SU-DHL-6 (cell line): ENCODE results near the gene ATL1.

Experiments
- EZH2phosphoT487 ChIP-seq: fragments of 200-600 bp; sonication (generic), shearing (Covaris generic); conservative IDR thresholded peaks from 2 replicates; pipeline ENCODE4 v1.6.1; 2018; ENCODE audit warnings: mild to moderate bottlenecking, antibody characterized with exemption, low read length, moderate library complexity, mixed read lengths
- TF ChIP-seq, protein P1 (sequence below): fragments of 200-600 bp; sonication (generic); IDR thresholded peaks from one replicate; pipeline ENCODE4 v1.5.1; 2017; ENCODE audit warnings: antibody characterized with exemption, mild to moderate bottlenecking, low read length, moderate library complexity; ENCODE audit not compliant: insufficient read depth, poor library complexity, severe bottlenecking

DNA sequence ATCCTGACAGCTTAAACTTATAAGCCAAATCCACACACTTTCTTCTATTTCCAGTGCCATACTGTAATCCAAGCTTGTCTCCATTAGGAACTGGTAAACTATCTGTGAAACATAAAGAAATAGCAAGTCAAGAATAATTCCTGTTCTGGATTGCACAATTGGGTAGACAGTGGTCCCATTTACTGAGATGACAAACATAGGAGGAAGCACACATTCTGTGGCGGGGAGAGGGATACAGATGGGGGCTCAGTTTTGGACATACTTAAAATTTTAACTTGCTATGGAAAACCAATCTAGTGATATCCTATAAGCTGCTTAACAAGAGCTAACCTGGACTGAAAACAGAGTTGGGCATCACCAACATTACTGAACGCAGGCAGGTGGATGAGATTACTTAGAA lies 43.9 kb upstream of the ATL1 start:
- TF ChIP-seq, protein P1, sequence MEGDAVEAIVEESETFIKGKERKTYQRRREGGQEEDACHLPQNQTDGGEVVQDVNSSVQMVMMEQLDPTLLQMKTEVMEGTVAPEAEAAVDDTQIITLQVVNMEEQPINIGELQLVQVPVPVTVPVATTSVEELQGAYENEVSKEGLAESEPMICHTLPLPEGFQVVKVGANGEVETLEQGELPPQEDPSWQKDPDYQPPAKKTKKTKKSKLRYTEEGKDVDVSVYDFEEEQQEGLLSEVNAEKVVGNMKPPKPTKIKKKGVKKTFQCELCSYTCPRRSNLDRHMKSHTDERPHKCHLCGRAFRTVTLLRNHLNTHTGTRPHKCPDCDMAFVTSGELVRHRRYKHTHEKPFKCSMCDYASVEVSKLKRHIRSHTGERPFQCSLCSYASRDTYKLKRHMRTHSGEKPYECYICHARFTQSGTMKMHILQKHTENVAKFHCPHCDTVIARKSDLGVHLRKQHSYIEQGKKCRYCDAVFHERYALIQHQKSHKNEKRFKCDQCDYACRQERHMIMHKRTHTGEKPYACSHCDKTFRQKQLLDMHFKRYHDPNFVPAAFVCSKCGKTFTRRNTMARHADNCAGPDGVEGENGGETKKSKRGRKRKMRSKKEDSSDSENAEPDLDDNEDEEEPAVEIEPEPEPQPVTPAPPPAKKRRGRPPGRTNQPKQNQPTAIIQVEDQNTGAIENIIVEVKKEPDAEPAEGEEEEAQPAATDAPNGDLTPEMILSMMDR: no peak
- no peak for TF ChIP-seq EZH2phosphoT487
